ENCODE measurements around the gene TMEM131. TPM values are rescaled to one million over a fixed set of nuclear protein-coding genes. Genes with fewer than 3 reads are reported as not detected.

The TMEM131 gene
- total RNA-seq, 2 donors from 2014 or later = 49.5 to 52.0 TPM

DNA sequence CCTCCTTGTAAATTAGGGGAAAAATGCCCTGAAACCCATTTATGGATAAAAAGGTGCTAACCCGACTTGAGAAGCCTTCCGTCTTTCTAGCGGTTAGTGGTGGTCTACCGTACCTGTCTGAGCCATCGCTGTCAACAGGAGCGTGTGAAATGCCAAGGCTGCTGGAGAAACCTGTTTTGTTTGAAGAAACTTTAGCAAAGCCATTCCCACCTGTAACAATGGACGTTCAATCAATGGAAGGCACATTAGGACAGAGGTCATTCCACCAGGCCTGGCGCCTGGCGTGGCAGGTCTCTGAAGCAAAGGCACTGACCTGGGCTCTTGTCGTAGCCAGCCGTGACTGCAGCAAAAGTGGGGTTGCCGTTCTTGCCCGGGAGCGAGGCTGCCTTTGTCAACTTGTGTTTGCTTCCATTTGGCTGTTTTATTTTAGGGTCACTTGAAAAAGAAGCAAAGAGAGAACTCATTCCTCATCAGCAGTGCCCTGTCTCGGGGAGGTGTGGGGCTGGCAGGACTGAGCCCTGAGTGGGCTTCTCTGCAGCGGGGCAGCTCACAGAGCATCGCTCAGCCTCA, 235.2 kb downstream of the TMEM131 start:
- TF ChIP-seq, protein P1, sequence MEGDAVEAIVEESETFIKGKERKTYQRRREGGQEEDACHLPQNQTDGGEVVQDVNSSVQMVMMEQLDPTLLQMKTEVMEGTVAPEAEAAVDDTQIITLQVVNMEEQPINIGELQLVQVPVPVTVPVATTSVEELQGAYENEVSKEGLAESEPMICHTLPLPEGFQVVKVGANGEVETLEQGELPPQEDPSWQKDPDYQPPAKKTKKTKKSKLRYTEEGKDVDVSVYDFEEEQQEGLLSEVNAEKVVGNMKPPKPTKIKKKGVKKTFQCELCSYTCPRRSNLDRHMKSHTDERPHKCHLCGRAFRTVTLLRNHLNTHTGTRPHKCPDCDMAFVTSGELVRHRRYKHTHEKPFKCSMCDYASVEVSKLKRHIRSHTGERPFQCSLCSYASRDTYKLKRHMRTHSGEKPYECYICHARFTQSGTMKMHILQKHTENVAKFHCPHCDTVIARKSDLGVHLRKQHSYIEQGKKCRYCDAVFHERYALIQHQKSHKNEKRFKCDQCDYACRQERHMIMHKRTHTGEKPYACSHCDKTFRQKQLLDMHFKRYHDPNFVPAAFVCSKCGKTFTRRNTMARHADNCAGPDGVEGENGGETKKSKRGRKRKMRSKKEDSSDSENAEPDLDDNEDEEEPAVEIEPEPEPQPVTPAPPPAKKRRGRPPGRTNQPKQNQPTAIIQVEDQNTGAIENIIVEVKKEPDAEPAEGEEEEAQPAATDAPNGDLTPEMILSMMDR (IDR thresholded peaks at IDR 0.05) = no peak
- H3K9me3 ChIP-seq = no peaks in the 10 kb centered on the region
- H3K4me3 ChIP-seq = no peak overlapping the region
- no peaks in the 10 kb centered on the region for H3K27me3 ChIP-seq (replicated peaks; ENCODE audit: insufficient read depth)
- H3K27ac ChIP-seq = no peak overlapping the region
- H3K36me3 ChIP-seq = peaks cover 27% of the 10 kb centered on the region
- no peak for ATAC-seq (ENCODE audit: insufficient number of reproducible peaks, low FRiP score, low read depth)
- DNase-seq (ENCODE audit: low spot score) = no peak
- peaks cover 0 to 17% of the 10 kb centered on the region in 2 donors for H3K4me1 ChIP-seq (ENCODE audit: control insufficient read depth in 1 of 2, low read depth in 2 of 2)

DNA sequence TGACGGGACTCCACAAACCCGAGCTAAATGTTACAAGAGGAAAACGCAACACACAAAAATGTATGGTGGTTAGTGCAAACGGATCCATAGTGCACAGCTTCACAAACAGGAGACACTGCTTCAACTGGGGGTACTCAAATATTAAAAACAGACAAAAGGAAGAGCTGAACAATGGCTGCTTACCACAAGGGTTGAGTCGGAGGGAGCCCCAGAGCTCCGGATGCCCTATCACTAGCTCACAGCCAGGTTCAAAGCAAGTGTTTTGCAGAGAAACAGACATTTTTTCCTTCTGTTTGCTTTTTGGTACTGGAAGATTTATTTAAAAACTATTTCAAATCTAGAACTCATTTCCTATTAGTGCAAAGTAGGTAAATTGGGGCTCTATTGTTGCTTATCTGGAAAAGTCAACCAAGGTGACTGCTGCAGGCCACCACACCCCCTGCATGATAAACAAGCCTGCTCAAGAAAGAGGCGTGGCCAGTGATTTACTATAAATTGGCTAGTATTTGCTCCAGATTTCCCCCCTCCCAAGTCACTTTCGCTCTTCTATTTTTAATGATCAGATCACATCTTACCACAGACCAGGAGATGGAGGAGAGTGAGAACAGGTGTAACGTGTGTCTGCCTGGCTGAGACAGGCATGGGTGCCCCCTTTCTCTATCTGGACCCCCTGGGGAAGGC, 235.9 kb downstream of the TMEM131 start:
- H3K4me3 ChIP-seq = no peak overlapping the region
- H3K9me3 ChIP-seq = no peaks in the 10 kb centered on the region
- H3K27me3 ChIP-seq (replicated peaks; ENCODE audit: insufficient read depth) = no peaks in the 10 kb centered on the region
- TF ChIP-seq, protein P1 (IDR thresholded peaks at IDR 0.05) = no peak
- no peak overlapping the region for H3K27ac ChIP-seq
- no peak for DNase-seq (ENCODE audit: low spot score)
- peaks cover 20% of the 10 kb centered on the region for H3K36me3 ChIP-seq
- peaks cover 0 to 20% of the 10 kb centered on the region in 2 donors for H3K4me1 ChIP-seq (ENCODE audit: control insufficient read depth in 1 of 2, low read depth in 2 of 2)
- ATAC-seq (ENCODE audit: insufficient number of reproducible peaks, low FRiP score, low read depth) = no peak

DNA sequence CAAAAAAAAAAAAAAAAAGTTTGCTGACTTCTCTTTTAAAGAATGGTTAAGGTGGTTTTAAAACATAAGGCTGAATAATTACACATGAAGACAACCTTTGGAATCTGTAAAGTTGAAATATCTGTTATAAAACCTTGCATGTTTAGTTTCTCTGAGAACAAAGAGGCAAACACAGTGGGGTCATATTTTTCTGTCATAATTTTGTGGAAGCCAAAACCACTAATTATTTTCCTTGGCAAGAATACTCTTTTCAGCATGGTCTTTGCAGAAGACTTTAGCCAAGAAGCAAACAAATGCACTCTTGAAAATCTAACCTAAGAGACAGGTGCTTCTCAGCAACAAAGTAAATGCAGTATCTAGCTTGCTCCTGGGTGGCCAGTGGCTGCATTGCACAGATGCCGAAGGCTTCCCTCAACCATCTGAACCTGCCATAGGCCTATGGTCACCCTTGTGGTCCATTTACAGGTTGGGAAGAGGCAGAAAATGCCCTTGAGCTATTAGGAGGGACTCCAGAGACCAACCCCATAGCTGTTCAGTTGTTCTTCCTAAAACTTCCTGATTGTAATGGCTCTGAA, 237.5 kb downstream of the TMEM131 start:
- H3K36me3 ChIP-seq = peaks cover 12% of the 10 kb centered on the region
- TF ChIP-seq, protein P1 (IDR thresholded peaks at IDR 0.05) = no peak
- ATAC-seq (ENCODE audit: insufficient number of reproducible peaks, low FRiP score, low read depth) = no peak

DNA sequence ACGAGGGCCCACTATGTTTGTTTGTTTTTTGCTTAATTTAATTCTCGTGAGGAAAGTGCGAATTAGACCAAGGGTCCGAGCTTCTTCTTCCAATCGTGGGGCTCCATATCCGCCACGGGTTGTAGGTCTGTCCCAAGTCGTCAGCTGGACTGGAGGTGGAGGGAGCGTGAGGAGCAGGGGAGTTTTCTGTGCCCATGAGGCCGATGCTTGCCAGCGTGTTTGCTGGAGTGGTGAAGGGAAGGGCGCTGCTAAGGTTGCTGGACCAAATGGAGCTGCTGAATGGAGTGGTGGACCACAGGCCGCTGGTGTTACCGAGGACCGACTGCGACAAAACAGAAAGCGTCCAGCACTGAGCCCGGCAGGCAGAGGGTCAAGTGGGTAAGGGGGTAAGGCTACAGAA, 238.7 kb downstream of the TMEM131 start:
- H3K4me1 ChIP-seq (ENCODE audit: control insufficient read depth in 1 of 2, low read depth in 2 of 2) = peaks cover 0 to 20% of the 10 kb centered on the region in 2 donors
- H3K9me3 ChIP-seq = no peaks in the 10 kb centered on the region
- ATAC-seq (ENCODE audit: insufficient number of reproducible peaks, low FRiP score, low read depth) = no peak
- DNase-seq (ENCODE audit: low spot score) = no peak
- H3K27ac ChIP-seq = peak overlapping the region in 1 of 2 donors; percentile 14
- no peaks in the 10 kb centered on the region for H3K27me3 ChIP-seq (replicated peaks; ENCODE audit: insufficient read depth)
- peaks cover 12% of the 10 kb centered on the region for H3K36me3 ChIP-seq
- H3K4me3 ChIP-seq = no peak overlapping the region
- TF ChIP-seq, protein P1 (IDR thresholded peaks at IDR 0.05) = no peak

More for the DNA sequence above, 237.5 kb downstream of the TMEM131 start:
- H3K27ac ChIP-seq = no peak overlapping the region
- no peak for DNase-seq (ENCODE audit: low spot score)
- H3K4me1 ChIP-seq (ENCODE audit: control insufficient read depth in 1 of 2, low read depth in 2 of 2) = peaks cover 0 to 20% of the 10 kb centered on the region in 2 donors
- no peaks in the 10 kb centered on the region for H3K9me3 ChIP-seq
- H3K27me3 ChIP-seq (replicated peaks; ENCODE audit: insufficient read depth) = no peaks in the 10 kb centered on the region
- H3K4me3 ChIP-seq = no peak overlapping the region

DNA sequence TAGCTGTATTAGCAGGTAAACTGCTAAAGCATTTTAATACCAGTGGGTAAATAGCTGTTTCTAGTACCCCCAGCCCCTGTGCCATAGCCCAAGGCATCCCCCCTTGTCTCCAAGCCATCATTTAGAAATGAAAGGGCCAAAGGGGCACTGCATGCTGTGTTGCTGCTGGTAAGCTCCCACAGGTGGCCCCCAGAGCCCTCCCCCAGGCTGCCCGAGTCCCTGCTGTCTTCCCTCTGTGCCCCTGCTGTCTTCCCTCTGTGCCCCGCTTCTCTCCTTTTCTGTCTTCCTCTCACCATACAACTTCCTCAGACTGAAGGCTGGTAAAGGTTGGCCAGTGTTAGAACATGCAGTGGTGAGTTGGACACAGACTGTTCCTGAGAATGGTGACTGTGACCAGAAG, 240.3 kb downstream of the TMEM131 start:
- Histone ChIP-seq H3K36me3 (peaks cover 7% of the 10 kb centered on the region), H3K4me1 (ENCODE audit: control insufficient read depth in 1 of 2, low read depth in 2 of 2) (peaks cover 0 to 20% of the 10 kb centered on the region in 2 donors), H3K4me3 (no peak overlapping the region), H3K27me3 (replicated peaks; ENCODE audit: insufficient read depth) (no peaks in the 10 kb centered on the region), H3K9me3 (no peaks in the 10 kb centered on the region), H3K27ac (no peak overlapping the region)
- TF ChIP-seq, protein P1 (IDR thresholded peaks at IDR 0.05) = no peak
- DNase-seq (ENCODE audit: low spot score) (no peak), ATAC-seq (ENCODE audit: insufficient number of reproducible peaks, low FRiP score, low read depth) (no peak)

Measured in thoracic aorta (tissue), 2 donors.